ENCODE measurements around the gene DIP2A.

DNA sequence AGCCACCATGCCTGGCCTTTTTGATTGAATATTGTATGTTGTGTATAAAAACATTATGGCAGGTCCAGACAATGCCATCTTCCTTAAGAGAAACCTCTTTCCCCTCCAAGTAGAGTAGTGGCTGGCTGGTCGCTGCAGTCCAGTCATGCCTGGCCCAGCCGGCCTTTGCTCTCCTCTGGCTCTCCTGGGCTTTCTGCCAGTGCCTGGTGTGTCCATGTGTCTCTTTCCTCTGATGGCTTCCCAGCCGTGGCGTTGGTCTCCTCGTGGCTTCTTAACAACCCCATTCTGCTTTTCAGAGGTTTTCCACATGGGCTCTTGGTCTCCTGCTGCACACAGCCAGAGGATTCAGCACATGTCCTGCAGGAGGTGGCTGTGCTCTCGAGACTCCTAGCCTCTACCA is 58.7 kb downstream of the DIP2A start:
- TF ChIP-seq TAF1 (IDR thresholded peaks at IDR 0.05; ENCODE audit: borderline replicate concordance, low read depth, low read length) (no peak), POLR2A (IDR thresholded peaks at IDR 0.05; ENCODE audit: low read depth, low read length) (no peak)

Measured in GM12892 (cell line).